ENCODE results near the gene RSPH6A. TPM values are rescaled to one million over a fixed set of nuclear protein-coding genes. Genes with fewer than 3 reads are reported as not detected.

RSPH6A gene
- total RNA-seq, 2 donors from 2014 or later, result not detected

- TF ChIP-seq CTCF (IDR thresholded peaks at IDR 0.05), result no peak
- Histone ChIP-seq H3K27ac (no peak overlapping the region), H3K4me1 (ENCODE audit: control insufficient read depth in 1 of 2, low read depth in 2 of 2) (peaks cover 17 to 24% of the 10 kb centered on the region in 2 donors), H3K9me3 (no peaks in the 10 kb centered on the region), H3K27me3 (replicated peaks; ENCODE audit: insufficient read depth) (no peaks in the 10 kb centered on the region), H3K4me3 (no peak overlapping the region), H3K36me3 (peaks cover 11% of the 10 kb centered on the region)
- DNase-seq (ENCODE audit: low spot score), result no peak
- ATAC-seq (ENCODE audit: insufficient number of reproducible peaks, low FRiP score, low read depth), result no peak
Observed at GRCh38 chr19:45793876-45794275, 21.2 kb downstream of the RSPH6A start.

GRCh38 chr19:45793178-45793564 lies 21.9 kb downstream of the RSPH6A start:
- DNase-seq (ENCODE audit: low spot score), result no peak
- peak overlapping the region; percentile 89 for H3K4me3 ChIP-seq
- no peaks in the 10 kb centered on the region for H3K9me3 ChIP-seq
- peaks cover 17 to 18% of the 10 kb centered on the region in 2 donors for H3K4me1 ChIP-seq (ENCODE audit: control insufficient read depth in 1 of 2, low read depth in 2 of 2)
- H3K27ac ChIP-seq, result peak overlapping the region in 1 of 2 donors; percentile 41
- no peak for ATAC-seq (ENCODE audit: insufficient number of reproducible peaks, low FRiP score, low read depth)
- H3K27me3 ChIP-seq (replicated peaks; ENCODE audit: insufficient read depth), result no peaks in the 10 kb centered on the region
- TF ChIP-seq CTCF (IDR thresholded peaks at IDR 0.05), result no peak
- H3K36me3 ChIP-seq, result peaks cover 18% of the 10 kb centered on the region

- TF ChIP-seq CTCF (IDR thresholded peaks at IDR 0.05), result no peak
- H3K27ac ChIP-seq, result peak within 1 kb of the TSS; percentile 65 to 67
Observed at GRCh38 chr19:45792470-45793177, 22.5 kb downstream of the RSPH6A start, which contains the start of gene DMWD. Gene DMWD (minus strand): TSS chr19:45792845. CDS start chr19:45792756, 89 bp downstream.

GRCh38 chr19:45791744-45792469 lies 23.2 kb downstream of the RSPH6A start:
- Histone ChIP-seq H3K36me3 (peaks cover 30% of the 10 kb centered on the region), H3K4me1 (ENCODE audit: control insufficient read depth in 1 of 2, low read depth in 2 of 2) (peaks cover 17 to 18% of the 10 kb centered on the region in 2 donors), H3K27me3 (replicated peaks; ENCODE audit: insufficient read depth) (no peaks in the 10 kb centered on the region), H3K27ac (peak overlapping the region; percentile 65 to 67), H3K9me3 (no peaks in the 10 kb centered on the region), H3K4me3 (peak overlapping the region; percentile 89)
- DNase-seq (ENCODE audit: low spot score), result no peak
- no peak for TF ChIP-seq CTCF (IDR thresholded peaks at IDR 0.05)
- ATAC-seq (ENCODE audit: insufficient number of reproducible peaks, low FRiP score, low read depth), result no peak

More at GRCh38 chr19:45792470-45793177, 22.5 kb downstream of the RSPH6A start, which contains the start of gene DMWD:
- H3K4me1 ChIP-seq (ENCODE audit: control insufficient read depth in 1 of 2, low read depth in 2 of 2), result peaks cover 17 to 18% of the 10 kb centered on the region in 2 donors
- no peaks in the 10 kb centered on the region for H3K27me3 ChIP-seq (replicated peaks; ENCODE audit: insufficient read depth)
- no peaks in the 10 kb centered on the region for H3K9me3 ChIP-seq
- peak; percentile 98 for DNase-seq (ENCODE audit: low spot score)
- H3K36me3 ChIP-seq, result peaks cover 23% of the 10 kb centered on the region
- H3K4me3 ChIP-seq, result peak within 1 kb of the TSS; percentile 89
- ATAC-seq (ENCODE audit: insufficient number of reproducible peaks, low FRiP score, low read depth), result peak; percentile 87

- Histone ChIP-seq H3K4me1 (ENCODE audit: control insufficient read depth in 1 of 2, low read depth in 2 of 2) (peaks cover 17 to 18% of the 10 kb centered on the region in 2 donors), H3K27me3 (replicated peaks; ENCODE audit: insufficient read depth) (no peaks in the 10 kb centered on the region), H3K27ac (no peak overlapping the region), H3K4me3 (no peak overlapping the region), H3K9me3 (no peaks in the 10 kb centered on the region), H3K36me3 (peaks cover 31% of the 10 kb centered on the region)
- ATAC-seq (ENCODE audit: insufficient number of reproducible peaks, low FRiP score, low read depth) (no peak), DNase-seq (ENCODE audit: low spot score) (no peak)
- no peak for TF ChIP-seq CTCF (IDR thresholded peaks at IDR 0.05)
Observed at GRCh38 chr19:45790942-45791341, 24.2 kb downstream of the RSPH6A start.
